Esophagus squamous epithelium (tissue), 5 donors: ENCODE measurements around the gene AUTS2. TPM values are rescaled to one million over a fixed set of nuclear protein-coding genes. Genes with fewer than 3 reads are reported as not detected.
A peak's percentile ranks its signal among the peaks of the same experiment; 100 is the strongest.

Experiments
- DNase-seq: peaks from one replicate; lab custom pipeline; 2025; lab: John Stamatoyannopoulos, UW
- H3K27ac ChIP-seq, 4 donors: fragments of 200-600 bp; sonication (generic); one replicate each; pipeline ENCODE4 v1.5.1; 2016 to 2019; ENCODE audit warnings: mild to moderate bottlenecking in 1 of 4
- H3K27me3 ChIP-seq, 4 donors: fragments of 200-600 bp; sonication (generic); 1 replicate in 3 of 4; 2 replicates in 1 of 4; pipeline versions ENCODE4 v1.5.1 to v1.6.0; 2017 to 2021; ENCODE audit warnings: antibody characterized with exemption in 1 of 4
- H3K36me3 ChIP-seq, 3 donors: fragments of 200-600 bp; sonication (generic); one replicate each; pipeline ENCODE4 v1.5.1; 2016 to 2019
- H3K4me1 ChIP-seq, 3 donors: fragments of 200-600 bp; sonication (generic); one replicate each; pipeline ENCODE4 v1.5.1; 2017 to 2019
- H3K4me3 ChIP-seq, 4 donors: fragments of 200-600 bp; sonication (generic); 1 replicate in 3 of 4; 2 replicates in 1 of 4; pipeline ENCODE4 v1.5.1; 2016 to 2019; ENCODE audit warnings: mild to moderate bottlenecking in 2 of 4, moderate library complexity in 1 of 4
- H3K9me3 ChIP-seq, 3 donors: fragments of 200-600 bp; sonication (generic); one replicate each; pipeline ENCODE4 v1.5.1; 2016 to 2019
- CTCF ChIP-seq, 6 experiments: fragments of 450-650 bp in 4 of 6; fragments of 200-600 bp in 2 of 6; sonication (generic) in 2 of 6; IDR thresholded peaks; one replicate each; pipeline ENCODE4 v1.5.1; 2016 to 2019; ENCODE audit warnings: antibody characterized with exemption in 6 of 6, mild to moderate bottlenecking in 4 of 6, moderate library complexity in 4 of 6
- POLR2A ChIP-seq, 4 donors: fragments of 450-650 bp; IDR thresholded peaks; one replicate each; pipeline ENCODE4 v1.6.1; 2017; ENCODE audit warnings: antibody characterized with exemption in 4 of 4, mild to moderate bottlenecking in 4 of 4, moderate library complexity in 3 of 4
- WGBS, 2 donors: methylation state at CpG; one replicate each; pipeline ENCODE4 v1.1.5; 2018; 5-methylcytosine and 5-hydroxymethylcytosine counted together
- intact Hi-C: fragments of 100-400 bp; cut with DNase I; formaldehyde crosslinking; loops from one replicate; pipeline ENCODE4 v1.15.0; 2022
- total RNA-seq, 4 donors: library from RNA; depleted of rRNA; stranded (reverse); fragments of >200 nt; gene quantifications; one replicate each; pipeline ENCODE4 v1.1.0, GENCODE V29; 2016
- donor health status: DM: yes; HTN: yes; CAD: no.

The AUTS2 gene
- total RNA-seq, 4 donors from 2014 or later, result 9.5 to 36.2 (median 23.0) TPM

- H3K9me3 ChIP-seq, result no peaks in the 10 kb centered on the region
- DNase-seq, result no peak
- no peak for TF ChIP-seq POLR2A (IDR thresholded peaks at IDR 0.05)
- no peak for TF ChIP-seq CTCF (IDR thresholded peaks at IDR 0.05)
- intact Hi-C loops, result no loop called here
- H3K27me3 ChIP-seq, result no peaks in the 10 kb centered on the region
- peaks cover 0 to 12% (median 0%) of the 10 kb centered on the region in 3 donors for H3K4me1 ChIP-seq
- H3K27ac ChIP-seq, result no peak overlapping the region
- WGBS, 2 donors, result 76 to 100% methylated on average over 2 to 4 of the region's 4 CpGs
- H3K36me3 ChIP-seq, result no peaks in the 10 kb centered on the region
- no peak overlapping the region for H3K4me3 ChIP-seq
These were observed 1082.0 kb downstream of the AUTS2 start for GRCh38 chr7:70680306-70680705.

GRCh38 chr7:70680743-70681468 lies 1082.6 kb downstream of the AUTS2 start:
- no peak overlapping the region for H3K4me3 ChIP-seq
- DNase-seq, result no peak
- no peaks in the 10 kb centered on the region for H3K36me3 ChIP-seq
- H3K27ac ChIP-seq, result no peak overlapping the region
- 86 to 89% methylated on average over 8 to 13 of the region's 15 CpGs for WGBS, 2 donors
- peaks cover 0 to 12% (median 0%) of the 10 kb centered on the region in 3 donors for H3K4me1 ChIP-seq
- TF ChIP-seq POLR2A (IDR thresholded peaks at IDR 0.05) (no peak), CTCF (IDR thresholded peaks at IDR 0.05) (no peak)
- no peaks in the 10 kb centered on the region for H3K27me3 ChIP-seq
- no peaks in the 10 kb centered on the region for H3K9me3 ChIP-seq
- intact Hi-C loops, result no loop called here

GRCh38 chr7:70681469-70682350 lies 1083.4 kb downstream of the AUTS2 start:
- intact Hi-C loops, result no loop called here
- Histone ChIP-seq H3K36me3 (no peaks in the 10 kb centered on the region), H3K4me3 (peak overlapping the region in 1 of 4 donors; percentile 37), H3K27me3 (no peaks in the 10 kb centered on the region), H3K27ac (peak overlapping the region in 1 of 4 donors; percentile 25), H3K4me1 (peaks cover 0 to 12% (median 0%) of the 10 kb centered on the region in 3 donors), H3K9me3 (no peaks in the 10 kb centered on the region)
- 52 to 70% methylated on average over 12 of the region's 12 CpGs for WGBS, 2 donors
- TF ChIP-seq CTCF (IDR thresholded peaks at IDR 0.05) (no peak), POLR2A (IDR thresholded peaks at IDR 0.05) (no peak)
- DNase-seq, result no peak

- intact Hi-C loops, result no loop called here
These were observed 1085.9 kb downstream of the AUTS2 start for GRCh38 chr7:70684173-70684572.

More at GRCh38 chr7:70684173-70684572, 1085.9 kb downstream of the AUTS2 start:
- no peak overlapping the region for H3K4me3 ChIP-seq
- H3K4me1 ChIP-seq, result peaks cover 0 to 12% (median 0%) of the 10 kb centered on the region in 3 donors
- no peaks in the 10 kb centered on the region for H3K36me3 ChIP-seq
- TF ChIP-seq CTCF (IDR thresholded peaks at IDR 0.05) (no peak), POLR2A (IDR thresholded peaks at IDR 0.05) (no peak)
- H3K9me3 ChIP-seq, result no peaks in the 10 kb centered on the region
- no peaks in the 10 kb centered on the region for H3K27me3 ChIP-seq
- no peak overlapping the region for H3K27ac ChIP-seq
- 93% methylated on average over 8 of the region's 8 CpGs for WGBS, 2 donors
- no peak for DNase-seq
